HepG2 (cell line): Measurements from ENCODE around the gene MOV10L1. TPM values are rescaled to one million over a fixed set of nuclear protein-coding genes. Genes with fewer than 3 reads are reported as not detected.

Source experiments
- ARID2 ChIP-seq: sonication (generic); formaldehyde crosslinking; IDR thresholded peaks from 2 replicates; pipeline ENCODE4 v1.8.1; 2022; ENCODE audit warnings: mild to moderate bottlenecking, missing genetic modification reagents, borderline replicate concordance
- CC2D1A ChIP-seq: sonication (generic); formaldehyde crosslinking; IDR thresholded peaks from 2 replicates; pipeline ENCODE4 v1.8.1; 2023; ENCODE audit warnings: mild to moderate bottlenecking, missing genetic modification reagents
- CREB3 ChIP-seq: sonication (generic); formaldehyde crosslinking; IDR thresholded peaks from 2 replicates; pipeline ENCODE4 v1.5.0; 2020; ENCODE audit warnings: missing genetic modification reagents
- GATAD1 ChIP-seq: IDR thresholded peaks from 2 replicates; pipeline ENCODE4 v1.6.1; 2016; ENCODE audit warnings: missing genetic modification reagents, missing compliant biosample characterization
- NR2F6 ChIP-seq, 2 experiments: IDR thresholded peaks; 2 replicates each; pipeline ENCODE4 v1.6.1; 2016; ENCODE audit warnings: antibody characterized with exemption in 1 of 2, mild to moderate bottlenecking in 1 of 2
- ONECUT2 ChIP-seq: sonication (generic); formaldehyde crosslinking; IDR thresholded peaks from 2 replicates; pipeline ENCODE4 v1.4.0; 2020; ENCODE audit warnings: missing genetic modification reagents
- PCBP1 ChIP-seq: fragments of 200-400 bp; formaldehyde crosslinking; IDR thresholded peaks from 2 replicates; pipeline ENCODE4 v1.6.1; 2017; ENCODE audit warnings: mild to moderate bottlenecking, low read depth, low read length, borderline replicate concordance
- RFX1 ChIP-seq: fragments of 450-650 bp; IDR thresholded peaks from 2 replicates; pipeline ENCODE4 v1.6.1; 2017
- SP140L ChIP-seq: sonication (generic); formaldehyde crosslinking; IDR thresholded peaks from 2 replicates; pipeline ENCODE4 v1.4.0; 2020; ENCODE audit warnings: missing genetic modification reagents, borderline replicate concordance
- SP2 ChIP-seq: sonication (generic); formaldehyde crosslinking; IDR thresholded peaks from 2 replicates; pipeline ENCODE4 v1.5.1; 2020; ENCODE audit warnings: mild to moderate bottlenecking, missing genetic modification reagents
- SRSF9 ChIP-seq: fragments of 200-400 bp; formaldehyde crosslinking; IDR thresholded peaks from 2 replicates; pipeline ENCODE4 v1.6.1; 2018; ENCODE audit warnings: borderline replicate concordance, mild to moderate bottlenecking, low read depth, low read length; ENCODE audit not compliant: insufficient read depth, poor library complexity, severe bottlenecking
- TGIF2 ChIP-seq: IDR thresholded peaks from 2 replicates; pipeline ENCODE4 v1.6.1; 2016; ENCODE audit warnings: control low read depth, missing compliant biosample characterization
- ZBTB44 ChIP-seq: sonication (generic); formaldehyde crosslinking; IDR thresholded peaks from 2 replicates; pipeline ENCODE4 v1.4.0; 2020; ENCODE audit warnings: missing genetic modification reagents
- ZFX ChIP-seq: sonication (generic); formaldehyde crosslinking; IDR thresholded peaks from 2 replicates; pipeline ENCODE4 v1.4.0; 2020; ENCODE audit warnings: mild to moderate bottlenecking, low read depth, missing genetic modification reagents, moderate library complexity
- ZNF160 ChIP-seq: sonication (generic); formaldehyde crosslinking; IDR thresholded peaks from 2 replicates; pipeline ENCODE4 v1.8.0; 2022; ENCODE audit warnings: mild to moderate bottlenecking, inconsistent platforms, missing genetic modification reagents
- ZNF512B ChIP-seq: sonication (generic); formaldehyde crosslinking; IDR thresholded peaks from 2 replicates; pipeline ENCODE4 v1.5.1; 2020; ENCODE audit warnings: missing genetic modification reagents, mild to moderate bottlenecking, borderline replicate concordance
- ZNF597 ChIP-seq: sonication (generic); formaldehyde crosslinking; IDR thresholded peaks from 2 replicates; pipeline ENCODE4 v1.5.0; 2020; ENCODE audit warnings: missing genetic modification reagents
- ZNF674 ChIP-seq: sonication (generic); formaldehyde crosslinking; IDR thresholded peaks from 2 replicates; pipeline ENCODE4 v1.5.0; 2020; ENCODE audit warnings: low read depth, mild to moderate bottlenecking, missing genetic modification reagents
- ZNF746 ChIP-seq: sonication (generic); formaldehyde crosslinking; IDR thresholded peaks from 2 replicates; pipeline ENCODE4 v1.8.0; 2022; ENCODE audit warnings: mild to moderate bottlenecking, missing genetic modification reagents
- ZNF850 ChIP-seq: sonication (generic); formaldehyde crosslinking; conservative IDR thresholded peaks from 2 replicates; pipeline ENCODE4 v1.9.0; 2021; ENCODE audit warnings: mild to moderate bottlenecking, missing genetic modification reagents
- ZSCAN12 ChIP-seq: sonication (generic); formaldehyde crosslinking; IDR thresholded peaks from 2 replicates; pipeline ENCODE4 v1.9.0; 2021; ENCODE audit warnings: mild to moderate bottlenecking, missing genetic modification reagents
- polyA plus RNA-seq, 8 experiments: library from polyadenylated mRNA; depleted of rRNA in 3 of 8; stranded (reverse) in 7 of 8; unstranded in 1 of 8; fragments of >200 nt; fragmentation: Illumina TruSeq in 4 of 8; extraction: Trizol in 4 of 8; gene quantifications; 2 replicates each; pipeline versions ENCODE4 v1.2.1 to v1.2.3, GENCODE V29; 2011 to 2016; ENCODE audit warnings: low read depth in 4 of 8, missing spikeins in 1 of 8, mixed read lengths in 1 of 8; ENCODE audit not compliant: insufficient read depth in 1 of 8
- total RNA-seq, 5 experiments: library from RNA; depleted of rRNA; stranded (reverse); fragments of >200 nt; fragmentation: Illumina TruSeq; extraction: Trizol; gene quantifications; 2 replicates each; pipeline ENCODE4 v1.2.3, GENCODE V29; 2016; ENCODE audit warnings: low read depth in 1 of 5

Gene MOV10L1
- total and polyA plus RNA-seq, 2 of the 13 experiments (the other 11 are each of a cell fraction or from before 2014, with no cell fraction given): 0.11 to 0.12 TPM

- TF ChIP-seq ZNF512B (0 out of 2 replicates have a peak, but pooled peaks have one; percentile 34), ZNF674 (no peak), CREB3 (CRISPR knock-in tag) (no peak), ZNF160 (CRISPR knock-in tag) (no peak), PCBP1 (0 out of 2 replicates have a peak, but pooled peaks have one; percentile 32), SP2 (CRISPR knock-in tag) (no peak), ONECUT2 (CRISPR knock-in tag) (no peak), ZNF850 (no peak), NR2F6 (IDR thresholded peaks at IDR 0.05) (peak; percentile 21; the same call in 1 of the 2 replicates), NR2F6 (CRISPR knock-in tag; IDR thresholded peaks at IDR 0.05) (peak; percentile 64), SRSF9 (no peak), ZFX (peak; percentile 41), ARID2 (CRISPR knock-in tag) (no peak), SP140L (CRISPR knock-in tag) (no peak), TGIF2 (CRISPR knock-in tag) (no peak), ZSCAN12 (CRISPR knock-in tag) (no peak), RFX1 (no peak), ZNF597 (CRISPR knock-in tag) (no peak), GATAD1 (CRISPR knock-in tag) (no peak), CC2D1A (CRISPR knock-in tag) (no peak), ZNF746 (no peak), ZBTB44 (no peak)
Measured at GRCh38 chr22:50145721-50146438, 56.1 kb downstream of the MOV10L1 start (continued).
